Chondrocyte (in vitro differentiated cells): ENCODE measurements around the gene MBNL2. TPM values are rescaled to one million over a fixed set of nuclear protein-coding genes. Genes with fewer than 3 reads are reported as not detected.

ENCODE experiments used
- DNase-seq: peaks from one replicate; pipeline ENCODE4 v3.0.0; 2021; ENCODE audit warnings: mixed read lengths, low spot score
- H3K27ac Mint-ChIP-seq: one replicate; pipeline ENCODE4 v1.8.0; 2021; ENCODE audit warnings: mild to moderate bottlenecking, moderate library complexity, mixed read lengths; ENCODE audit not compliant: unreplicated experiment
- H3K27me3 Mint-ChIP-seq: 2 replicates; pipeline ENCODE4 v1.8.0; 2021; ENCODE audit warnings: low read depth, mixed read lengths
- H3K36me3 Mint-ChIP-seq: 2 replicates; pipeline ENCODE4 v1.8.0; 2021; ENCODE audit warnings: low read depth, mixed read lengths
- H3K4me1 Mint-ChIP-seq: 2 replicates; pipeline ENCODE4 v1.8.0; 2021; ENCODE audit warnings: low read depth, mild to moderate bottlenecking, mixed read lengths
- H3K4me3 Mint-ChIP-seq: one replicate; pipeline ENCODE4 v1.8.0; 2021; ENCODE audit warnings: mild to moderate bottlenecking, moderate library complexity, mixed read lengths; ENCODE audit not compliant: unreplicated experiment
- H3K9me3 Mint-ChIP-seq: 2 replicates; pipeline ENCODE4 v1.8.0; 2021; ENCODE audit warnings: low read depth, mixed read lengths
- CTCF ChIP-seq: fragments of 200-600 bp; sonication (generic); IDR thresholded peaks from 2 replicates; pipeline ENCODE4 v1.5.0; 2021; ENCODE audit warnings: antibody characterized with exemption, mild to moderate bottlenecking, moderate library complexity
- total RNA-seq: library from RNA; stranded (reverse); gene quantifications from 3 replicates; pipeline ENCODE4 v1.2.1, GENCODE V29; 2021

The MBNL2 gene
- total RNA-seq, 1 donor from 2014 or later, result 41.3 TPM

- Mint-ChIP-seq H3K4me3 (no peak overlapping the region), H3K9me3 (no peaks in the 10 kb centered on the region), H3K36me3 (peaks cover 4% of the 10 kb centered on the region), H3K27me3 (no peaks in the 10 kb centered on the region), H3K27ac (no peak overlapping the region), H3K4me1 (peaks cover 43% of the 10 kb centered on the region)
- no peak for TF ChIP-seq CTCF
- DNase-seq, result no peak
Measured at GRCh38 chr13:97283888-97284287, 61.8 kb downstream of the MBNL2 start.

DNA sequence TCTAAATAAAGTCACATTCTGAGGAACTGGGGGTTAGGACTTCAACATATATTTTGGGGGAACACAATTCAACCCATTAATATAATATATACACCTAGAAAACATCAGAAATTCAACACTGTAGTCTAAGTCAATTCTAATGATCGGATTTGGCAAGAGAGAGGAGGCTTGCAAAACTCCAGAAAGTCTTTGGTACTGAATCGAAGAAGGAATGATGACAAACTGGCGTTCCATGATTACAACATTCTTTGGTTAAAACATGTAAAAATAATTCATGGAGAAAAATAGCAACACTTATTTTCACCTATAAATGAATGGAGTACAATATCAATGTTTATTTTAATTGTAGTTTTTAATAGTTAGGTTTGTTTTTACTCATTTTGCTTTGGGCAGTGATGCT lies 62.4 kb downstream of the MBNL2 start:
- no peaks in the 10 kb centered on the region for H3K9me3 Mint-ChIP-seq
- no peak overlapping the region for H3K27ac Mint-ChIP-seq
- no peak for TF ChIP-seq CTCF
- no peak for DNase-seq
- no peak overlapping the region for H3K4me3 Mint-ChIP-seq
- peaks cover 36% of the 10 kb centered on the region for H3K4me1 Mint-ChIP-seq
- peaks cover 4% of the 10 kb centered on the region for H3K36me3 Mint-ChIP-seq
- no peaks in the 10 kb centered on the region for H3K27me3 Mint-ChIP-seq

GRCh38 chr13:97285221-97285955 lies 63.3 kb downstream of the MBNL2 start:
- TF ChIP-seq CTCF, result no peak
- DNase-seq, result no peak
- peaks cover 4% of the 10 kb centered on the region for H3K36me3 Mint-ChIP-seq
- peaks cover 28% of the 10 kb centered on the region for H3K4me1 Mint-ChIP-seq
- H3K4me3 Mint-ChIP-seq, result no peak overlapping the region
- H3K27ac Mint-ChIP-seq, result peak overlapping the region; percentile 27
- no peaks in the 10 kb centered on the region for H3K9me3 Mint-ChIP-seq
- no peaks in the 10 kb centered on the region for H3K27me3 Mint-ChIP-seq

- H3K9me3 Mint-ChIP-seq, result no peaks in the 10 kb centered on the region
- H3K4me3 Mint-ChIP-seq, result no peak overlapping the region
- H3K4me1 Mint-ChIP-seq, result peaks cover 23% of the 10 kb centered on the region
- DNase-seq, result no peak
- H3K27me3 Mint-ChIP-seq, result no peaks in the 10 kb centered on the region
- H3K36me3 Mint-ChIP-seq, result peaks cover 4% of the 10 kb centered on the region
- no peak overlapping the region for H3K27ac Mint-ChIP-seq
- no peak for TF ChIP-seq CTCF
Measured at GRCh38 chr13:97286317-97287046, 64.3 kb downstream of the MBNL2 start.

- Mint-ChIP-seq H3K27me3 (no peaks in the 10 kb centered on the region), H3K9me3 (no peaks in the 10 kb centered on the region), H3K4me3 (no peak overlapping the region), H3K4me1 (peaks cover 22% of the 10 kb centered on the region), H3K36me3 (peaks cover 4% of the 10 kb centered on the region), H3K27ac (no peak overlapping the region)
- no peak for DNase-seq
- no peak for TF ChIP-seq CTCF
Measured at GRCh38 chr13:97287047-97287383, 64.9 kb downstream of the MBNL2 start.
